H1 (cell line): ENCODE measurements around the gene PPP2R2B. TPM values are rescaled to one million over a fixed set of nuclear protein-coding genes. Genes with fewer than 3 reads are reported as not detected.

ENCODE experiments used
- ASH2L ChIP-seq: fragments of 200-600, 300-600 bp; sonication (generic); IDR thresholded peaks from one replicate; pipeline ENCODE4 v1.7.1; 2017; ENCODE audit warnings: low read length
- BCL11A ChIP-seq, 2 experiments: IDR thresholded peaks; one replicate each; pipeline ENCODE4 v1.6.1; 2011; ENCODE audit warnings: low read depth in 2 of 2, low read length in 2 of 2, mild to moderate bottlenecking in 2 of 2
- CHD1 ChIP-seq: IDR thresholded peaks from 2 replicates; pipeline ENCODE4 v1.6.1; 2012; ENCODE audit warnings: low read depth, low read length, improper control_type of control experiment
- CHD7 ChIP-seq: fragments of 300-600 bp; sonication (generic); IDR thresholded peaks from 2 replicates; pipeline ENCODE4 v1.7.1; 2012; ENCODE audit warnings: low read length, moderate library complexity, mild to moderate bottlenecking, inconsistent platforms; ENCODE audit not compliant: insufficient replicate concordance
- EGR1 ChIP-seq: IDR thresholded peaks from 2 replicates; pipeline ENCODE4 v1.6.1; 2011; ENCODE audit warnings: low read depth, low read length, borderline replicate concordance
- JUND ChIP-seq: IDR thresholded peaks from 2 replicates; pipeline ENCODE4 v1.6.1; 2011; ENCODE audit warnings: mild to moderate bottlenecking, improper control_type of control experiment, low read length
- RAD21 ChIP-seq, 2 experiments: IDR thresholded peaks in 1 of 2; conservative IDR thresholded peaks in 1 of 2; 2 replicates each; pipeline ENCODE4 v1.6.1; 2011; ENCODE audit warnings: low read depth in 2 of 2, low read length in 2 of 2, improper control_type of control experiment in 1 of 2, inconsistent platforms in 1 of 2, mild to moderate bottlenecking in 1 of 2, moderate library complexity in 1 of 2
- RNF2 ChIP-seq: fragments of 200-900, 300-1000 bp; sonication (generic); IDR thresholded peaks from 2 replicates; pipeline ENCODE4 v1.7.1; 2016; ENCODE audit warnings: borderline replicate concordance, low read depth, mild to moderate bottlenecking, antibody characterized with exemption, low read length; ENCODE audit not compliant: poor library complexity, severe bottlenecking; ENCODE audit errors: missing control alignments
- SP4 ChIP-seq: IDR thresholded peaks from 2 replicates; pipeline ENCODE4 v1.6.1; 2012; ENCODE audit warnings: low read length, inconsistent platforms
- TCF12 ChIP-seq: IDR thresholded peaks from 2 replicates; pipeline ENCODE4 v1.6.1; 2011; ENCODE audit warnings: low read depth, mild to moderate bottlenecking, low read length
- polyA plus RNA-seq, 7 experiments: library from polyadenylated mRNA; depleted of rRNA in 3 of 7; stranded (reverse) in 5 of 7; unstranded in 2 of 7; fragments of >200 nt in 5 of 7; fragments of 200-250 nt in 2 of 7; gene quantifications; 1 replicate in 5 of 7; 2 replicates in 1 of 7; 4 replicates in 1 of 7; pipeline versions ENCODE4 v1.2.1 to v1.2.3, GENCODE V29; 2011 to 2013; ENCODE audit warnings: missing spikeins in 2 of 7, mixed read lengths in 2 of 7
- total RNA-seq: library from RNA; stranded (reverse); fragmentation: NEBNext Ultra II Directional; extraction: Animal tissue kit (Norgen Biotek cat#: 25700); gene quantifications from 2 replicates; pipeline ENCODE4 v1.2.1, GENCODE V29; 2021

The PPP2R2B gene
- total and polyA plus RNA-seq, 2 of the 8 experiments (the other 6 are each of a cell fraction or from before 2014, with no cell fraction given), result 21.1 to 37.1 TPM

DNA sequence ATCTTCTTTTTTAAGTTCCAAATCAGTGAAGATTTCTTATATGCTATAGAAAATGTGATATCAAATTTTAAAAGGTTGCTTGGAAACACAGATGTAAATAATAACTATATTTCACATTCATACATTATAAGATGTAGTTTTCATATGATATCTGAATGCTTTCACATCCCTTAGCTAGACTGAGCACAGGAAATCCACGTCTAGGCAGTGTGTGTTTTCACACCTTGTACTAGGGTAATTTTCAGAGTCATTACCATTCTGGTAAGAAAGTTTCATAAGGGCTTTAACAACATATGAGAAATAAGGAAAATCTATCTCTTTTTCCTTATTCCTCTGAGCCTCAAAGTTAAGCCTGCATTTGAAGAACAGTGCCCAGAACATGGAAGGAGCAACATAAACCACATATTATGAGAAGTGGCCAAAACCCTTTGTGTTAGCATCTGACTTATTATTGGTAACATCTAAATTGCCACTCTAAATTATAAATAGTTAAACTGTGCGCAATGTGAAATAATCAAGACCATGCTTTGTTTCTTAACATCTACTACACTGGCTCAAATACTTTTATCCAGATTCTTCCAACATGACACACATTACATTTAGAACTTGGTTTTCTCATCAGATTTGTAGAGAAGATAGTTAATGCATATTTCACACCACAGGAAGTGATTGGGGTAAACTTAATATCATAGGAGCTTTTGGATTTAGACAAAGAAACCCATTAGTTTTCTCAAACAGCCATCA, 113.3 kb downstream of the PPP2R2B start (continued):
- TF ChIP-seq CHD7, result no peak
- no peak for TF ChIP-seq TCF12
- TF ChIP-seq BCL11A (IDR thresholded peaks at IDR 0.05; ENCODE audit: low read depth in 2 of 2, low read length in 2 of 2), result no peak
- no peak for TF ChIP-seq ASH2L
- no peak for TF ChIP-seq CHD1
- TF ChIP-seq EGR1, result no peak
- no peak for TF ChIP-seq SP4
- no peak for TF ChIP-seq RAD21 (IDR thresholded peaks at IDR 0.05 in 1 of 2, conservative IDR thresholded peaks at IDR 0.05 in 1 of 2; ENCODE audit: low read depth in 2 of 2, low read length in 2 of 2)
- no peak for TF ChIP-seq RNF2
- TF ChIP-seq JUND, result no peak
